WI38 (cell line): ENCODE measurements around the gene CASR.

Source experiments
- H3K4me3 ChIP-seq: 2 replicates; pipeline ENCODE4 v1.5.1; 2011; ENCODE audit warnings: low read depth, mild to moderate bottlenecking, control low read depth, low read length
- CTCF ChIP-seq: IDR thresholded peaks from 2 replicates; pipeline ENCODE4 v1.5.1; 2012; ENCODE audit warnings: low read depth, mild to moderate bottlenecking, control low read depth, low read length

The CASR gene

GRCh38 chr3:122316368-122316767 is 132.9 kb downstream of the CASR start:
- no peak overlapping the region for H3K4me3 ChIP-seq
- no peak for TF ChIP-seq CTCF

GRCh38 chr3:122318620-122319019 is 135.2 kb downstream of the CASR start:
- no peak for TF ChIP-seq CTCF
- no peak overlapping the region for H3K4me3 ChIP-seq

- TF ChIP-seq CTCF: no peak
- no peak overlapping the region for H3K4me3 ChIP-seq
Measured at GRCh38 chr3:122322095-122323075, 138.9 kb downstream of the CASR start.

- H3K4me3 ChIP-seq: no peak within 1 kb of the TSS
- no peak for TF ChIP-seq CTCF
Measured at GRCh38 chr3:122324871-122325323, 141.4 kb downstream of the CASR start, which contains the start of gene CSTA. Gene CSTA (plus strand): TSS chr3:122325248. CDS start chr3:122325293, 45 bp downstream.

GRCh38 chr3:122325769-122326168 is 142.3 kb downstream of the CASR start:
- H3K4me3 ChIP-seq: no peak overlapping the region
- no peak for TF ChIP-seq CTCF

- TF ChIP-seq CTCF: no peak
- H3K4me3 ChIP-seq: no peak overlapping the region
Measured at GRCh38 chr3:122331886-122332285, 148.4 kb downstream of the CASR start.

GRCh38 chr3:122332551-122332950 is 149.1 kb downstream of the CASR start:
- H3K4me3 ChIP-seq: no peak overlapping the region
- TF ChIP-seq CTCF: no peak
